LNCAP (cell line): ENCODE measurements around the gene CHMP5.

Experiments used
- TF ChIP-seq, protein P1 (sequence below): fragments of 450-650 bp; IDR thresholded peaks from 2 replicates; pipeline ENCODE4 v1.5.1; 2017; ENCODE audit warnings: mild to moderate bottlenecking

Gene CHMP5

DNA sequence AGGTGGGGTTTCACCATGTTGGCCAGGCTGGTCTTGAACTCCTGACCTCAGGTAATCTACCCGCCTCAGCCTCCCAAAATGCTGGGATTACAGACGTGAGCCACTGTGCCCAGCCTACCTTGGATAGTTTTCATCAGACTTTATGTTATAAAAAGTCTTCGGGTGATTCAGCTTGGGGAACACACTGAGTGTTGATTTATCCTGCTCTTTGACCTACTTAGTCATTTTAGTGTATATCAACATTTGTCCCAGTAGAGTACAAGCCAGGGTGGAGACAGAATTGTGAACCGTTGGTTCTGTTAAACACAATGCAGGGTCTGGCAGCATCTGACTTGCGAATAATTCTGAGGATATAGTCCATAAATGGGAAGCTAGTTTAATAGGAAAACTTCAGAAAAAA, 65.1 kb downstream of the CHMP5 start:
- TF ChIP-seq, protein P1, sequence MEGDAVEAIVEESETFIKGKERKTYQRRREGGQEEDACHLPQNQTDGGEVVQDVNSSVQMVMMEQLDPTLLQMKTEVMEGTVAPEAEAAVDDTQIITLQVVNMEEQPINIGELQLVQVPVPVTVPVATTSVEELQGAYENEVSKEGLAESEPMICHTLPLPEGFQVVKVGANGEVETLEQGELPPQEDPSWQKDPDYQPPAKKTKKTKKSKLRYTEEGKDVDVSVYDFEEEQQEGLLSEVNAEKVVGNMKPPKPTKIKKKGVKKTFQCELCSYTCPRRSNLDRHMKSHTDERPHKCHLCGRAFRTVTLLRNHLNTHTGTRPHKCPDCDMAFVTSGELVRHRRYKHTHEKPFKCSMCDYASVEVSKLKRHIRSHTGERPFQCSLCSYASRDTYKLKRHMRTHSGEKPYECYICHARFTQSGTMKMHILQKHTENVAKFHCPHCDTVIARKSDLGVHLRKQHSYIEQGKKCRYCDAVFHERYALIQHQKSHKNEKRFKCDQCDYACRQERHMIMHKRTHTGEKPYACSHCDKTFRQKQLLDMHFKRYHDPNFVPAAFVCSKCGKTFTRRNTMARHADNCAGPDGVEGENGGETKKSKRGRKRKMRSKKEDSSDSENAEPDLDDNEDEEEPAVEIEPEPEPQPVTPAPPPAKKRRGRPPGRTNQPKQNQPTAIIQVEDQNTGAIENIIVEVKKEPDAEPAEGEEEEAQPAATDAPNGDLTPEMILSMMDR, result no peak

DNA sequence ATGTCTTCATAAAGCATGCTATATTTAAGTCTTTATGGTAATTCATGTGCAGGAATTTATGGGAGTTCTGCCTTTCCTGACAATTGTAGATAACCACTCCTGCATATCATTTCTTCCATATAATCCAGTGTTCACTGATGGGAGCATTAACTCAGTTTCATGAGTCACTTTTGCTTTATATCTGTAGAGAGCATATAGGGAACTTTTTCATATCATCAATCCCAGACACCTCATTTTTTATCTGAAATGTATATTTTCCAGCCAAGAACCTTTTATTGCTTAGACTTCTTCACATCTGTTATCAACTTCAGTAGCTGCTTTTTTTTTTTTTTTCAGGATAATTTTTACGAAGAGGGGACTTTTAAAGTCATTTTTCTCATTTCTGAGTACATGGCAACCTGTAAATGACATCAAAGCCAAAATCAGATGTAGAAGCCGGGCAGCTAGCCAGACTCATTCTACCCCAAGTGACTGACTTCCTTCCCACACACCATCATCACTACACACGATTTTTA, 66.6 kb downstream of the CHMP5 start:
- TF ChIP-seq, protein P1, result no peak
